HepG2 (cell line): ENCODE results near the gene GPR37L1. TPM values are rescaled to one million over a fixed set of nuclear protein-coding genes. Genes with fewer than 3 reads are reported as not detected.

Source experiments
- ASH2L ChIP-seq: fragments of 300-600, 200-600 bp; sonication (generic); IDR thresholded peaks from 2 replicates; pipeline ENCODE4 v1.7.0; 2017; ENCODE audit warnings: low read depth, mild to moderate bottlenecking, moderate library complexity, mixed read lengths, low read length; ENCODE audit not compliant: insufficient read length
- CBX2 ChIP-seq, 2 experiments: fragments of 200-600 bp in 1 of 2; sonication (generic); formaldehyde crosslinking in 1 of 2; IDR thresholded peaks; 2 replicates each; pipeline versions ENCODE4 v1.7.0 to v1.8.1; 2018 to 2022; ENCODE audit warnings: low read depth in 2 of 2, low read length in 1 of 2, mild to moderate bottlenecking in 1 of 2, missing genetic modification reagents in 1 of 2
- FOSL2 ChIP-seq: sonication (generic); formaldehyde crosslinking; IDR thresholded peaks from 2 replicates; pipeline ENCODE4 v1.4.0; 2020; ENCODE audit warnings: missing genetic modification reagents
- KLF15 ChIP-seq: sonication (generic); formaldehyde crosslinking; IDR thresholded peaks from 2 replicates; pipeline ENCODE4 v1.8.1; 2023; ENCODE audit warnings: borderline replicate concordance, mild to moderate bottlenecking, inconsistent platforms, missing genetic modification reagents, mixed read lengths
- MATR3 ChIP-seq: sonication (generic); formaldehyde crosslinking; IDR thresholded peaks from 2 replicates; pipeline ENCODE4 v1.4.0; 2020; ENCODE audit warnings: missing genetic modification reagents
- MIXL1 ChIP-seq: IDR thresholded peaks from 2 replicates; pipeline ENCODE4 v1.6.1; 2016
- MNT ChIP-seq: fragments of 450-650 bp; IDR thresholded peaks from 2 replicates; pipeline ENCODE4 v1.6.1; 2016
- NPAS2 ChIP-seq: sonication (generic); formaldehyde crosslinking; IDR thresholded peaks from 2 replicates; pipeline ENCODE4 v1.8.0; 2022; ENCODE audit warnings: mild to moderate bottlenecking, missing genetic modification reagents, borderline replicate concordance
- POGZ ChIP-seq: sonication (generic); formaldehyde crosslinking; IDR thresholded peaks from 2 replicates; pipeline ENCODE4 v1.4.0; 2020; ENCODE audit warnings: mild to moderate bottlenecking, missing genetic modification reagents
- POLR2AphosphoS5 ChIP-seq: IDR thresholded peaks from 2 replicates; pipeline ENCODE4 v1.6.1; 2012; ENCODE audit warnings: low read depth, low read length
- RFXAP ChIP-seq: sonication (generic); formaldehyde crosslinking; IDR thresholded peaks from 2 replicates; pipeline ENCODE4 v1.4.0; 2020; ENCODE audit warnings: missing genetic modification reagents, borderline replicate concordance
- SIX1 ChIP-seq: sonication (generic); formaldehyde crosslinking; IDR thresholded peaks from 2 replicates; pipeline ENCODE4 v1.4.0; 2020; ENCODE audit warnings: missing genetic modification reagents, borderline replicate concordance
- SNAPC5 ChIP-seq: sonication (generic); formaldehyde crosslinking; IDR thresholded peaks from 2 replicates; pipeline ENCODE4 v1.8.1; 2023; ENCODE audit warnings: mild to moderate bottlenecking, missing genetic modification reagents, borderline replicate concordance
- TBP ChIP-seq: sonication (generic); formaldehyde crosslinking; IDR thresholded peaks from 2 replicates; pipeline ENCODE4 v1.5.0; 2020; ENCODE audit warnings: missing genetic modification reagents
- TFAP4 ChIP-seq: sonication (generic); IDR thresholded peaks from 2 replicates; pipeline ENCODE4 v1.6.1; 2016; ENCODE audit warnings: low read depth, borderline replicate concordance
- XRCC5 ChIP-seq: fragments of 200-400 bp; formaldehyde crosslinking; optimal IDR thresholded peaks from 2 replicates; pipeline ENCODE3; 2017; ENCODE audit warnings: mild to moderate bottlenecking, low read length
- ZBTB1 ChIP-seq: sonication (generic); formaldehyde crosslinking; IDR thresholded peaks from 2 replicates; pipeline ENCODE4 v1.4.0; 2020; ENCODE audit warnings: missing genetic modification reagents, borderline replicate concordance
- ZFP37 ChIP-seq: sonication (generic); formaldehyde crosslinking; IDR thresholded peaks from 2 replicates; pipeline ENCODE4 v1.4.0; 2020; ENCODE audit warnings: missing genetic modification reagents, borderline replicate concordance
- ZNF251 ChIP-seq: sonication (generic); formaldehyde crosslinking; IDR thresholded peaks from 2 replicates; pipeline ENCODE4 v1.9.0; 2021; ENCODE audit warnings: mild to moderate bottlenecking, missing genetic modification reagents
- ZNF276 ChIP-seq: sonication (generic); formaldehyde crosslinking; IDR thresholded peaks from 2 replicates; pipeline ENCODE4 v1.4.0; 2020; ENCODE audit warnings: mild to moderate bottlenecking, low read depth, missing genetic modification reagents
- ZNF513 ChIP-seq: sonication (generic); formaldehyde crosslinking; conservative IDR thresholded peaks from 2 replicates; pipeline ENCODE4 v1.5.0; 2020; ENCODE audit warnings: missing genetic modification reagents
- ZNF550 ChIP-seq: sonication (generic); formaldehyde crosslinking; IDR thresholded peaks from 2 replicates; pipeline ENCODE4 v1.4.0; 2020; ENCODE audit warnings: mild to moderate bottlenecking, missing genetic modification reagents, borderline replicate concordance
- ZNF557 ChIP-seq: sonication (generic); formaldehyde crosslinking; IDR thresholded peaks from 2 replicates; pipeline ENCODE4 v1.4.0; 2020; ENCODE audit warnings: missing genetic modification reagents
- polyA plus RNA-seq, 8 experiments: library from polyadenylated mRNA; depleted of rRNA in 3 of 8; stranded (reverse) in 7 of 8; unstranded in 1 of 8; fragments of >200 nt; fragmentation: Illumina TruSeq in 4 of 8; extraction: Trizol in 4 of 8; gene quantifications; 2 replicates each; pipeline versions ENCODE4 v1.2.1 to v1.2.3, GENCODE V29; 2011 to 2016; ENCODE audit warnings: low read depth in 4 of 8, missing spikeins in 1 of 8, mixed read lengths in 1 of 8; ENCODE audit not compliant: insufficient read depth in 1 of 8
- total RNA-seq, 5 experiments: library from RNA; depleted of rRNA; stranded (reverse); fragments of >200 nt; fragmentation: Illumina TruSeq; extraction: Trizol; gene quantifications; 2 replicates each; pipeline ENCODE4 v1.2.3, GENCODE V29; 2016; ENCODE audit warnings: low read depth in 1 of 5

Gene GPR37L1
- total and polyA plus RNA-seq, 2 of the 13 experiments (the other 11 are each of a cell fraction or from before 2014, with no cell fraction given): 0.13 TPM; not detected in 1

GRCh38 chr1:202085682-202086373, 36.9 kb upstream of the GPR37L1 start (continued):
- no peak for TF ChIP-seq TBP (CRISPR knock-in tag)
- TF ChIP-seq NPAS2 (CRISPR knock-in tag): no peak
- TF ChIP-seq KLF15: no peak
- TF ChIP-seq CBX2 (IDR thresholded peaks at IDR 0.05; ENCODE audit: low read depth, low read length): no peak
- no peak for TF ChIP-seq CBX2 (CRISPR knock-in tag; IDR thresholded peaks at IDR 0.05; ENCODE audit: low read depth)
- peak; percentile 63; the same call in 1 of the 2 replicates for TF ChIP-seq MNT
- TF ChIP-seq POGZ (CRISPR knock-in tag): peak; percentile 61; the same call in 1 of the 2 replicates
- peak; percentile 88; the same call in 1 of the 2 replicates for TF ChIP-seq ZFP37 (CRISPR knock-in tag)
- peak; percentile 69 for TF ChIP-seq FOSL2 (CRISPR knock-in tag)
- TF ChIP-seq ZBTB1: no peak
- TF ChIP-seq RFXAP (CRISPR knock-in tag): no peak; the same call in 1 of the 2 replicates
- TF ChIP-seq ZNF276 (CRISPR knock-in tag): no peak
- no peak for TF ChIP-seq ZNF251 (CRISPR knock-in tag)
- TF ChIP-seq ZNF513 (CRISPR knock-in tag): no peak
- TF ChIP-seq TFAP4: 0 out of 2 replicates have a peak, but pooled peaks have one; percentile 42
- TF ChIP-seq POLR2AphosphoS5: peak; percentile 76
- TF ChIP-seq ASH2L: peak; percentile 59
- TF ChIP-seq ZNF557: no peak
- peak; percentile 74 for TF ChIP-seq XRCC5
- TF ChIP-seq SIX1 (CRISPR knock-in tag): peak; percentile 36; the same call in 1 of the 2 replicates
- no peak for TF ChIP-seq ZNF550 (CRISPR knock-in tag)
- TF ChIP-seq MIXL1 (CRISPR knock-in tag): no peak
- TF ChIP-seq MATR3: no peak
- no peak for TF ChIP-seq SNAPC5 (CRISPR knock-in tag)
